Upper lobe of left lung (tissue), 4 donors: Measurements from ENCODE around the gene PKP1.

ENCODE experiments used
- CTCF ChIP-seq, 6 experiments: fragments of 450-650 bp in 4 of 6; fragments of 200-600 bp in 2 of 6; sonication (generic) in 2 of 6; IDR thresholded peaks; one replicate each; pipeline ENCODE4 v1.5.1; 2016 to 2019; ENCODE audit warnings: antibody characterized with exemption in 6 of 6
- EP300 ChIP-seq, 4 donors: sonication (generic); formaldehyde crosslinking; IDR thresholded peaks; one replicate each; pipeline ENCODE4 v1.5.1; 2017; ENCODE audit warnings: antibody characterized with exemption in 4 of 4, control low read depth in 2 of 4
- POLR2A ChIP-seq, 4 donors: fragments of 450-650 bp; IDR thresholded peaks; one replicate each; pipeline ENCODE4 v1.5.1; 2016 to 2017; ENCODE audit warnings: antibody characterized with exemption in 4 of 4, mild to moderate bottlenecking in 2 of 4
- POLR2AphosphoS5 ChIP-seq, 2 donors: sonication (generic); formaldehyde crosslinking; IDR thresholded peaks; one replicate each; pipeline ENCODE4 v1.5.1; 2017; ENCODE audit warnings: antibody characterized with exemption in 2 of 2

GRCh38 chr1:201325678-201326060 lies 42.4 kb downstream of the PKP1 start:
- no peak for TF ChIP-seq CTCF (IDR thresholded peaks at IDR 0.05)
- no peak for TF ChIP-seq POLR2AphosphoS5 (IDR thresholded peaks at IDR 0.05)
- TF ChIP-seq POLR2A (IDR thresholded peaks at IDR 0.05): no peak
- TF ChIP-seq EP300 (IDR thresholded peaks at IDR 0.05): no peak
